Transverse colon (tissue), 4 donors: ENCODE measurements around the gene HIP1.

ENCODE experiments used
- POLR2A ChIP-seq: fragments of 450-650 bp; IDR thresholded peaks from one replicate; pipeline ENCODE4 v1.6.1; 2016; ENCODE audit warnings: antibody characterized with exemption, mild to moderate bottlenecking, moderate library complexity
- POLR2AphosphoS5 ChIP-seq, 3 donors: sonication (generic); formaldehyde crosslinking; IDR thresholded peaks; one replicate each; pipeline ENCODE4 v1.6.1; 2016; ENCODE audit warnings: antibody characterized with exemption in 3 of 3
- TF ChIP-seq, protein P1 (sequence below), 5 experiments: fragments of 200-600 bp in 3 of 5; fragments of 450-650 bp in 2 of 5; sonication (generic) in 3 of 5; IDR thresholded peaks; 1 replicate in 2 of 5; 2 replicates in 3 of 5; pipeline ENCODE4 v1.5.1; 2016 to 2017; ENCODE audit warnings: antibody characterized with exemption in 5 of 5, inconsistent platforms in 3 of 5, mild to moderate bottlenecking in 2 of 5, moderate library complexity in 1 of 5

DNA sequence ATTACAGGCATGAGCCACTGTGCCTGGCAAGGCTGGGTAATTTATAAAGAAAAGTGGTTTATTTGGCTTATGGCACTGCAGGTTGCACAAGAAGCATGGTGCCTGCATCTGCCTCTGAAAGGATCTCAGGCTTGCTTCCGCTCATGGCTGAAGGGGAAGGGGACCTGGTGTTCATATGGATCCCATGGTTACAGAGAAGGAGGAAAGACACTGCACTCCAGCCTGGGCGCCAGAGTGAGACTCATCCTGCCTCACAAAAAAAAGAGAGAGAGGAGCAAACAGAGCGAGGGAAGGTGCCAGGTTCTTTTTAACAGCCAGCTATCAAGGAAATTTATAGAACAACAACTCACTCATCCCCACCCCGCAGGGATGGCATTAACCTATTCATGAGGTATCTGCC, 36.2 kb downstream of the HIP1 start:
- TF ChIP-seq, protein P1, sequence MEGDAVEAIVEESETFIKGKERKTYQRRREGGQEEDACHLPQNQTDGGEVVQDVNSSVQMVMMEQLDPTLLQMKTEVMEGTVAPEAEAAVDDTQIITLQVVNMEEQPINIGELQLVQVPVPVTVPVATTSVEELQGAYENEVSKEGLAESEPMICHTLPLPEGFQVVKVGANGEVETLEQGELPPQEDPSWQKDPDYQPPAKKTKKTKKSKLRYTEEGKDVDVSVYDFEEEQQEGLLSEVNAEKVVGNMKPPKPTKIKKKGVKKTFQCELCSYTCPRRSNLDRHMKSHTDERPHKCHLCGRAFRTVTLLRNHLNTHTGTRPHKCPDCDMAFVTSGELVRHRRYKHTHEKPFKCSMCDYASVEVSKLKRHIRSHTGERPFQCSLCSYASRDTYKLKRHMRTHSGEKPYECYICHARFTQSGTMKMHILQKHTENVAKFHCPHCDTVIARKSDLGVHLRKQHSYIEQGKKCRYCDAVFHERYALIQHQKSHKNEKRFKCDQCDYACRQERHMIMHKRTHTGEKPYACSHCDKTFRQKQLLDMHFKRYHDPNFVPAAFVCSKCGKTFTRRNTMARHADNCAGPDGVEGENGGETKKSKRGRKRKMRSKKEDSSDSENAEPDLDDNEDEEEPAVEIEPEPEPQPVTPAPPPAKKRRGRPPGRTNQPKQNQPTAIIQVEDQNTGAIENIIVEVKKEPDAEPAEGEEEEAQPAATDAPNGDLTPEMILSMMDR (IDR thresholded peaks at IDR 0.05) = no peak
- TF ChIP-seq POLR2AphosphoS5 (IDR thresholded peaks at IDR 0.05) (no peak), POLR2A (no peak)
